Ascending aorta (tissue), 2 donors: ENCODE data around the gene SNU13. TPM values are rescaled to one million over a fixed set of nuclear protein-coding genes. Genes with fewer than 3 reads are reported as not detected.

Experiments used
- DNase-seq, 2 donors: peaks; one replicate each; pipeline ENCODE4 v3.0.0-alpha.2; 2019; ENCODE audit warnings: low spot score in 2 of 2
- H3K27ac ChIP-seq, 2 donors: fragments of 200-600 bp; sonication (generic); one replicate each; pipeline ENCODE4 v1.5.1; 2016 to 2017; ENCODE audit warnings: mild to moderate bottlenecking in 1 of 2
- H3K27me3 ChIP-seq: fragments of 200-600 bp; sonication (generic); one replicate; pipeline ENCODE4 v1.5.1; 2017
- H3K36me3 ChIP-seq, 2 donors: fragments of 200-600 bp; sonication (generic); one replicate each; pipeline ENCODE4 v1.5.1; 2016
- H3K4me1 ChIP-seq, 2 donors: fragments of 200-600 bp; sonication (generic); one replicate each; pipeline ENCODE4 v1.5.1; 2016 to 2017; ENCODE audit warnings: mild to moderate bottlenecking in 1 of 2
- H3K4me3 ChIP-seq, 2 donors: fragments of 200-600 bp; sonication (generic); one replicate each; pipeline ENCODE4 v1.5.1; 2016 to 2017; ENCODE audit warnings: mild to moderate bottlenecking in 1 of 2
- H3K9me3 ChIP-seq, 2 donors: fragments of 200-600 bp; sonication (generic); one replicate each; pipeline ENCODE4 v1.5.1; 2016
- CTCF ChIP-seq, 3 experiments: fragments of 200-600 bp in 2 of 3; fragments of 450-650 bp in 1 of 3; sonication (generic) in 2 of 3; IDR thresholded peaks; one replicate each; pipeline ENCODE4 v1.5.1; 2016 to 2019; ENCODE audit warnings: antibody characterized with exemption in 3 of 3, mild to moderate bottlenecking in 1 of 3, moderate library complexity in 1 of 3
- intact Hi-C: fragments of 100-400 bp; cut with DNase I; formaldehyde crosslinking; loops from one replicate; pipeline ENCODE4 v1.15.1; 2023
- total RNA-seq: library from RNA; depleted of rRNA; stranded (reverse); fragments of >200 nt; gene quantifications from one replicate; pipeline ENCODE4 v1.1.0, GENCODE V29; 2016

Gene SNU13
- total RNA-seq, 1 donor from 2014 or later = 111 TPM

DNA sequence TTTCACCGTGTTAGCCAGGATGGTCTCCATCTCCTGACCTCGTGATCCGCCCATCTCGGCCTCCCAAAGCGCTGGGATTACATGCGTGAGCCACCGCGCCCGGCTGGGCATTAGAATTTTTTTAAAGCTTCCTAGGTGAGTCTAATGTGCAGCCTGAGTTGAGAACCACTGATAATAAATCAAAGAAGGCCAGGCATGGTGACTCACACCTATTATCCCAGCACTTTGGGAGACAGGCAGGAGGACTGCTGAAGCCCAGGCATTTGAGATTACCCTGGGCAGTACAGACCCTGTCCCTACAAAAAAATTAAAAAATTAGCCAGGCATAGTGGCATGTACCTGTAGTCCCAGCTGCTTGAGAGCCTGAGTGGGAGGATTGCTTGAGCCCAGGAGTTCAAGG, 24.3 kb upstream of the SNU13 start:
- Histone ChIP-seq H3K9me3 (no peaks in the 10 kb centered on the region), H3K27me3 (no peaks in the 10 kb centered on the region), H3K27ac (no peak overlapping the region), H3K4me1 (no peaks in the 10 kb centered on the region), H3K4me3 (no peak overlapping the region), H3K36me3 (no peaks in the 10 kb centered on the region)
- TF ChIP-seq CTCF (IDR thresholded peaks at IDR 0.05) = no peak
- intact Hi-C loops = no loop called here
- no peak for DNase-seq

DNA sequence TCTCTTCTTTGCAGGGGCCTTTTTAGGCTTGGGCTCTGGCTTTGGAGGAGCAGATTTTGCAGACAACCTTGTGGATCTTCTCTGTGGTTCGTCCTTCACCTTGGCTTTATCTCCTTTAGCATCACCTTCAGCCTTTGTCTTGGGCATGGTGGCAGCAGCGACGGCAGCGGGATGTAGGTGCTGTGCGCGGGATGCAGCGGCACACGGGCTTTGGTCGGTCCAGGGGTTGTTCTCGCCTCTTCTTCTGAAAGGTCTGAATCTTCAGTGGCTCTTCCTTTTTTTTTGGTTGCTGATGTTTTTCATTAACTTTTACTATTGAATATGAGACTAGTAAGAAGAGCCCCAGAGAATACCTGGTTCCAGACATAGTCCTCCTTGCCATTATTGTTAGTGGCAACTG, 20.7 kb upstream of the SNU13 start:
- TF ChIP-seq CTCF (IDR thresholded peaks at IDR 0.05) = no peak
- intact Hi-C loops = no loop called here
- Histone ChIP-seq H3K4me3 (no peak overlapping the region), H3K36me3 (no peaks in the 10 kb centered on the region), H3K9me3 (no peaks in the 10 kb centered on the region), H3K27me3 (no peaks in the 10 kb centered on the region), H3K27ac (no peak overlapping the region), H3K4me1 (no peaks in the 10 kb centered on the region)
- no peak for DNase-seq

- TF ChIP-seq CTCF (IDR thresholded peaks at IDR 0.05) = no peak
- intact Hi-C loops = no loop called here
- Histone ChIP-seq H3K36me3 (no peaks in the 10 kb centered on the region), H3K4me1 (peaks cover 0 to 3% of the 10 kb centered on the region in 2 donors), H3K27me3 (no peaks in the 10 kb centered on the region), H3K9me3 (no peaks in the 10 kb centered on the region), H3K4me3 (no peak overlapping the region), H3K27ac (no peak overlapping the region)
- no peak for DNase-seq
Observed at GRCh38 chr22:41702763-41703162, 14.1 kb upstream of the SNU13 start.

DNA sequence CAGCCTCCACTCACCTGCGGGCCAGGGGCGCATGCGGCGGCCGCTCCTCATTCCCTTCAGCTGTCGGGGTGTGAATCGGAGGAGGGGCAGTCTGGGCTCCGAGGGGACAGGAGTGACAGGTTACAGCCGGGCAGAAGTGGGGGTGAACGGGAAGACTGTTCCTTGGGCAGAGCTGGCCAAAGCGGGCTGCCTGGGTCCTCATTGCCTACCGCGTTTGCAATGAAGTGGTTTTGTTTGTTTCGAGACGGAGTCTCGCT, 11.4 kb upstream of the SNU13 start:
- no peaks in the 10 kb centered on the region for H3K36me3 ChIP-seq
- no peak for TF ChIP-seq CTCF (IDR thresholded peaks at IDR 0.05)
- intact Hi-C loops = no loop called here
- H3K27ac ChIP-seq = no peak overlapping the region
- no peaks in the 10 kb centered on the region for H3K9me3 ChIP-seq
- H3K4me1 ChIP-seq = peaks cover 0 to 8% of the 10 kb centered on the region in 2 donors
- no peak overlapping the region for H3K4me3 ChIP-seq
- no peaks in the 10 kb centered on the region for H3K27me3 ChIP-seq
- DNase-seq = no peak

DNA sequence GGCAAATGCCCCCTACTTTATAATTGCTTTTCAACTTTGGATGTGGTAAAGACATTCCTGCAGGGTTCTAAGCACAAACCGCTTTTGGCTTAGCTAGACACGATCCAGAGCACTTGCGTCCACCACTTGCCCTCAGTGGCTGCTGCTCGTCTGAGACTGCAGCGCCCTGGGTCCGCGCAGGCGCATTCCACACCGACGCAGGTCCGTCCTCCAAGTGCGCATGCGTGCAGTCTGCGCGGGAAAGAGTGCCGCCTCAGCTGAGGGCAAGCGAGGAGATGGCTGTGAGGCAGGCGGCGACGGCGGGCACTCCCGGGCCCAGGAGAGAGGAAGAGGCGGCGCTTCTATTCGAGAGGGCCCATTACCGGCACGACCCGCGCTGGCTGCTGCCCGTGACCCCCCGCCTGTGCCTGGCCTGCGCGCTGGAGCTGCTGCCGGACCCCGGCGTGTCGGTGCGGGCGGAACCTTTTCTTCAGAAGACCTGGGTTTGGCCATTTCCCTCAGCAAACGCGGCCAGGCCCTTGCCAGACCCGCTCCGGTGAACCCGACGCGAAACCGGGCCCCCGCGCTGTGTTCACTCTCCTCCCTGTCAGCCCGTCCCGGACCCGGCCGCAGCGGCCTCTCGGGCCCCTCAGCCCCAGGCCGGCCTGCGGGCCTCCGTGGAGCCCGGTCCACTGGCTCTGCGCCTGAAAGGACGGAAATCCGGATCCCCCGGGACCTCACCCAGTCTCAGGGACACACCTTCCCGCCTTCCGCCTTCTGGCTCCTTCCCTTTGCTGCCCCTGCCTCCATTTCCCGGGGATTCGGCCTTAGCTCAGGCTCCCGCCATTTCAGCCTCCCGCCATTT, 10.8 kb upstream of the SNU13 start, which contains the start of gene MEI1:
Gene MEI1, plus strand, starts transcription at position 240 of the 844 bp plus-strand sequence. Its CDS starts 36 bp downstream, at position 276.
- intact Hi-C loops = no loop called here

More for the DNA sequence above, 10.8 kb upstream of the SNU13 start, which contains the start of gene MEI1:
- H3K27me3 ChIP-seq = no peaks in the 10 kb centered on the region
- no peak within 1 kb of the TSS for H3K27ac ChIP-seq
- DNase-seq = peak; percentile 28 to 88
- no peaks in the 10 kb centered on the region for H3K9me3 ChIP-seq
- no peak for TF ChIP-seq CTCF (IDR thresholded peaks at IDR 0.05)
- peak within 1 kb of the TSS in 1 of 2 donors; percentile 6 for H3K4me3 ChIP-seq
- H3K36me3 ChIP-seq = no peaks in the 10 kb centered on the region
- H3K4me1 ChIP-seq = peaks cover 0 to 8% of the 10 kb centered on the region in 2 donors
